Neural progenitor cell (in vitro differentiated cells): ENCODE results near the gene SOX5. TPM values are rescaled to one million over a fixed set of nuclear protein-coding genes. Genes with fewer than 3 reads are reported as not detected.

ENCODE experiments used
- DNase-seq: peaks from one replicate; pipeline ENCODE4 v3.0.0-alpha.2; 2016; ENCODE audit warnings: low spot score
- H2AFZ ChIP-seq: fragments of 200-600 bp; sonication (generic); replicated peaks from 2 replicates; pipeline ENCODE4 v1.6.1; 2016; ENCODE audit warnings: antibody characterized with exemption
- H3F3A ChIP-seq: fragments of 200-600 bp; sonication (generic); 2 replicates; pipeline ENCODE4 v1.6.1; 2016; ENCODE audit warnings: antibody characterized with exemption, low read depth
- H3K27ac ChIP-seq: fragments of 200-600 bp; sonication (generic); 2 replicates; pipeline ENCODE4 v1.5.1; 2016; ENCODE audit warnings: mild to moderate bottlenecking
- H3K27me3 ChIP-seq: fragments of 200-600 bp; sonication (generic); 2 replicates; pipeline ENCODE4 v1.6.1; 2016; ENCODE audit warnings: mild to moderate bottlenecking, moderate library complexity
- H3K36me3 ChIP-seq: fragments of 200-600 bp; sonication (generic); 2 replicates; pipeline ENCODE4 v1.5.1; 2016
- H3K4me1 ChIP-seq: fragments of 200-600 bp; sonication (generic); 2 replicates; pipeline ENCODE4 v1.6.1; 2016; ENCODE audit warnings: mixed run types
- H3K4me2 ChIP-seq: fragments of 200-600 bp; sonication (generic); 2 replicates; pipeline ENCODE4 v1.6.1; 2016
- H3K4me3 ChIP-seq: fragments of 200-600 bp; sonication (generic); 2 replicates; pipeline ENCODE4 v1.5.1; 2016
- H3K79me2 ChIP-seq: fragments of 200-600 bp; sonication (generic); 2 replicates; pipeline ENCODE4 v1.6.1; 2016; ENCODE audit warnings: low read depth
- H3K9ac ChIP-seq: fragments of 200-600 bp; sonication (generic); 2 replicates; pipeline ENCODE4 v1.6.1; 2016
- H3K9me3 ChIP-seq: fragments of 200-600 bp; sonication (generic); 2 replicates; pipeline ENCODE4 v1.5.1; 2016; ENCODE audit warnings: low read depth
- H4K20me1 ChIP-seq: fragments of 200-600 bp; sonication (generic); 2 replicates; pipeline ENCODE4 v1.6.1; 2016; ENCODE audit warnings: low read depth
- H3K27ac Mint-ChIP-seq: 3 replicates; pipeline ENCODE4 v1.8.0; 2021; ENCODE audit warnings: mixed read lengths
- H3K27me3 Mint-ChIP-seq: 2 replicates; pipeline ENCODE4 v1.8.0; 2022; ENCODE audit warnings: low read depth, mild to moderate bottlenecking, inconsistent platforms, moderate library complexity, mixed read lengths; ENCODE audit not compliant: insufficient read depth
- H3K36me3 Mint-ChIP-seq: 3 replicates; pipeline ENCODE4 v1.8.0; 2021; ENCODE audit warnings: mixed read lengths
- H3K4me1 Mint-ChIP-seq: 3 replicates; pipeline ENCODE4 v1.8.0; 2021; ENCODE audit warnings: mixed read lengths
- H3K4me3 Mint-ChIP-seq: 3 replicates; pipeline ENCODE4 v1.8.0; 2021; ENCODE audit warnings: mild to moderate bottlenecking, moderate library complexity, mixed read lengths
- H3K9me3 Mint-ChIP-seq: 3 replicates; pipeline ENCODE4 v1.8.0; 2020; ENCODE audit warnings: mixed read lengths
- EZH2 ChIP-seq: fragments of 200-600 bp; sonication (generic); IDR thresholded peaks from 2 replicates; pipeline ENCODE4 v1.6.1; 2017; ENCODE audit warnings: antibody characterized with exemption, mild to moderate bottlenecking, moderate library complexity
- EZH2phosphoT487 ChIP-seq: fragments of 200-600 bp; sonication (generic); IDR thresholded peaks from 2 replicates; pipeline ENCODE4 v1.6.1; 2017; ENCODE audit warnings: antibody characterized with exemption
- total RNA-seq: library from RNA; depleted of rRNA; stranded (reverse); fragments of >200 nt; gene quantifications from 2 replicates; pipeline ENCODE4 v1.2.3, GENCODE V29; 2015; ENCODE audit warnings: low replicate concordance
- TF ChIP-seq, protein P1 (sequence below): fragments of 200-600 bp; sonication (generic); IDR thresholded peaks from 2 replicates; pipeline ENCODE4 v1.5.1; 2017; ENCODE audit warnings: antibody characterized with exemption, mild to moderate bottlenecking

Gene SOX5
- total RNA-seq, 1 donor from 2014 or later = 79.5 TPM

DNA sequence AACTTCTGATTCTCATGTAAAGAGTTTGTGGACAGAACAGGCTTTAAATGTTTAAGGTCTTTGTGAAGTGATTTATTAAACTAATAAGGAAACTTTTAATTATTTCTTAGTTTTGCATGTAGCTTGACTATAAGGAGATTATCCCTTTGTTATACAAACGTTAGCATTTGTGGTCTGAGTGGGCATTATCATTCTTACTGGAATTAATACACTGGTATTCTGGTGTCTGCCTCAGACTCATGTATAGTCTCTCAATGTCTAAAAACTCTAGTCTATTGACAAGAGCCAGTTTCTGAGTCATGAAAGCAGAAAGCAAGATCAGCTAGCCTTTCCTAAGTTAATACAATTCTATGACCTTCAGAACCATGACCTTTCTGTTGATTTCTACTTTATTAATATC lies 51.3 kb downstream of the SOX5 start:
- TF ChIP-seq EZH2phosphoT487 (no peak), EZH2 (no peak)
- TF ChIP-seq, protein P1, sequence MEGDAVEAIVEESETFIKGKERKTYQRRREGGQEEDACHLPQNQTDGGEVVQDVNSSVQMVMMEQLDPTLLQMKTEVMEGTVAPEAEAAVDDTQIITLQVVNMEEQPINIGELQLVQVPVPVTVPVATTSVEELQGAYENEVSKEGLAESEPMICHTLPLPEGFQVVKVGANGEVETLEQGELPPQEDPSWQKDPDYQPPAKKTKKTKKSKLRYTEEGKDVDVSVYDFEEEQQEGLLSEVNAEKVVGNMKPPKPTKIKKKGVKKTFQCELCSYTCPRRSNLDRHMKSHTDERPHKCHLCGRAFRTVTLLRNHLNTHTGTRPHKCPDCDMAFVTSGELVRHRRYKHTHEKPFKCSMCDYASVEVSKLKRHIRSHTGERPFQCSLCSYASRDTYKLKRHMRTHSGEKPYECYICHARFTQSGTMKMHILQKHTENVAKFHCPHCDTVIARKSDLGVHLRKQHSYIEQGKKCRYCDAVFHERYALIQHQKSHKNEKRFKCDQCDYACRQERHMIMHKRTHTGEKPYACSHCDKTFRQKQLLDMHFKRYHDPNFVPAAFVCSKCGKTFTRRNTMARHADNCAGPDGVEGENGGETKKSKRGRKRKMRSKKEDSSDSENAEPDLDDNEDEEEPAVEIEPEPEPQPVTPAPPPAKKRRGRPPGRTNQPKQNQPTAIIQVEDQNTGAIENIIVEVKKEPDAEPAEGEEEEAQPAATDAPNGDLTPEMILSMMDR = no peak
- Histone ChIP-seq H3K4me3 (no peak overlapping the region), H3K79me2 (peaks cover 83% of the 10 kb centered on the region), H4K20me1 (no peaks in the 10 kb centered on the region), H3K4me1 (peaks cover 40% of the 10 kb centered on the region), H3K9me3 (peaks cover 5% of the 10 kb centered on the region), H3K4me2 (peak overlapping the region; percentile 59), H3K27me3 (no peaks in the 10 kb centered on the region), H2AFZ (no peak overlapping the region), H3K9ac (no peak overlapping the region), H3K36me3 (peaks cover 30% of the 10 kb centered on the region), H3K27ac (peak overlapping the region; percentile 97), H3F3A (peaks cover 44% of the 10 kb centered on the region)
- H3K27ac Mint-ChIP-seq = no peak overlapping the region
- peaks cover 9% of the 10 kb centered on the region for H3K9me3 Mint-ChIP-seq
- H3K4me1 Mint-ChIP-seq = peaks cover 17% of the 10 kb centered on the region
- no peak overlapping the region for H3K4me3 Mint-ChIP-seq
- no peaks in the 10 kb centered on the region for H3K27me3 Mint-ChIP-seq
- H3K36me3 Mint-ChIP-seq = peaks cover 23% of the 10 kb centered on the region
- DNase-seq = no peak

DNA sequence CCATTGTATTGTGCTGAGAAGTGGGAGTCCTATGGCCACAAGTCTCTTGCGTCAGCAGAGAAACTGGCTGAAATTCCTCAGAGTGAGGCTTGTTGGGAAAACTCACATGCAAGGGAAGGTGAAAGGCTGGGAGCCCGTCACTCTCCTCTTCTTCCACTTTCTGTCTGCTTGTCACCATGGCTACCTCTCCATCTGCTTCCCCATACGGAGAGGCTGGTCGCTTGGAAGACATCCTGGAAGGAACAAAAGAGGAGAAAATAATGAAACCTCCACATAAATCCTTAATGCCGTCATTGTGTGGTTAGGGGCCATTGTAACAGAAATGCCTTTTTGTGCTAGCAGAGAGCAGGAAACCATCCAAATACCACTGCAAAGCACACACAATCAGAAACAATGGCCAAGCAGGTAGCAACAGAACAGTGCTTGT lies 53.7 kb downstream of the SOX5 start:
- H3K36me3 Mint-ChIP-seq = peaks cover 19% of the 10 kb centered on the region
- Histone ChIP-seq H3K9me3 (no peaks in the 10 kb centered on the region), H4K20me1 (no peaks in the 10 kb centered on the region), H2AFZ (no peak overlapping the region), H3F3A (peaks cover 44% of the 10 kb centered on the region), H3K27ac (peak overlapping the region; percentile 97), H3K4me1 (peaks cover 40% of the 10 kb centered on the region), H3K36me3 (peaks cover 35% of the 10 kb centered on the region), H3K79me2 (peaks cover 80% of the 10 kb centered on the region), H3K4me2 (peak overlapping the region; percentile 59), H3K4me3 (peak overlapping the region; percentile 1), H3K27me3 (no peaks in the 10 kb centered on the region), H3K9ac (no peak overlapping the region)
- H3K27ac Mint-ChIP-seq = peak overlapping the region; percentile 98
- H3K4me1 Mint-ChIP-seq = peaks cover 17% of the 10 kb centered on the region
- peak overlapping the region; percentile 34 for H3K4me3 Mint-ChIP-seq
- no peak for TF ChIP-seq EZH2phosphoT487
- TF ChIP-seq, protein P1 = no peak
- no peak for TF ChIP-seq EZH2
- H3K9me3 Mint-ChIP-seq = peaks cover 2% of the 10 kb centered on the region
- H3K27me3 Mint-ChIP-seq = no peaks in the 10 kb centered on the region
- DNase-seq = peak; percentile 93

DNA sequence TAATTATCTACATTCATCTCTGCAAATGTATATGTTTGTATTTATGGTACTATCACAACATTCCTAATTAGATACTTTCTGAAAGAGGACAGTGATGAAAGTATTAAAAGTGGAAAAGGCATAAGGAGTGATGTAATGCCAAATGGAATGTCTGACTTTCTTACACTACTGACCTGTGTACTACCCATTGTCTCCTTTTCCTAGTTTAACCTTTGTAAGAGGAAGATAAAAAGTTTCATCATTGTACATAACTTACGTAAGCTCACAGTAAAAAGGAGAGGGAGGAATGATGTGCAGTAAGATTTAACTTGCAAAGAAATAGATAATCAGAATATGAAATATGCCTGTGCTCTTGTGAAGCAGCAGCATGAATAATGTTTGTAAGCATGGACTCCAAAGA lies 55.9 kb downstream of the SOX5 start:
- no peak overlapping the region for H3K27ac Mint-ChIP-seq
- H3K9me3 Mint-ChIP-seq = no peaks in the 10 kb centered on the region
- no peak overlapping the region for H2AFZ ChIP-seq

More for the DNA sequence above, 55.9 kb downstream of the SOX5 start:
- no peak for DNase-seq
- peaks cover 22% of the 10 kb centered on the region for H3K36me3 Mint-ChIP-seq
- H3K27me3 Mint-ChIP-seq = no peaks in the 10 kb centered on the region
- H3K9me3 ChIP-seq = no peaks in the 10 kb centered on the region
- TF ChIP-seq EZH2phosphoT487 (no peak), EZH2 (no peak)
- TF ChIP-seq, protein P1 = no peak
- H3K4me3 Mint-ChIP-seq = no peak overlapping the region
- no peak overlapping the region for H3K4me2 ChIP-seq
- no peaks in the 10 kb centered on the region for H3K27me3 ChIP-seq
- peaks cover 23% of the 10 kb centered on the region for H3K4me1 Mint-ChIP-seq
- no peak overlapping the region for H3K4me3 ChIP-seq
- H3K4me1 ChIP-seq = peaks cover 50% of the 10 kb centered on the region
- H3K27ac ChIP-seq = no peak overlapping the region
- no peaks in the 10 kb centered on the region for H4K20me1 ChIP-seq
- peaks cover 31% of the 10 kb centered on the region for H3F3A ChIP-seq
- H3K9ac ChIP-seq = no peak overlapping the region
- peaks cover 82% of the 10 kb centered on the region for H3K79me2 ChIP-seq
- peaks cover 38% of the 10 kb centered on the region for H3K36me3 ChIP-seq
